Suppressor macrophage (primary cell): ENCODE measurements around the gene RMRP.

Experiments used
- DNase-seq, 4 experiments: peaks; one replicate each; pipeline ENCODE4 v3.0.0-alpha.2; 2020 to 2022

Gene RMRP

DNA sequence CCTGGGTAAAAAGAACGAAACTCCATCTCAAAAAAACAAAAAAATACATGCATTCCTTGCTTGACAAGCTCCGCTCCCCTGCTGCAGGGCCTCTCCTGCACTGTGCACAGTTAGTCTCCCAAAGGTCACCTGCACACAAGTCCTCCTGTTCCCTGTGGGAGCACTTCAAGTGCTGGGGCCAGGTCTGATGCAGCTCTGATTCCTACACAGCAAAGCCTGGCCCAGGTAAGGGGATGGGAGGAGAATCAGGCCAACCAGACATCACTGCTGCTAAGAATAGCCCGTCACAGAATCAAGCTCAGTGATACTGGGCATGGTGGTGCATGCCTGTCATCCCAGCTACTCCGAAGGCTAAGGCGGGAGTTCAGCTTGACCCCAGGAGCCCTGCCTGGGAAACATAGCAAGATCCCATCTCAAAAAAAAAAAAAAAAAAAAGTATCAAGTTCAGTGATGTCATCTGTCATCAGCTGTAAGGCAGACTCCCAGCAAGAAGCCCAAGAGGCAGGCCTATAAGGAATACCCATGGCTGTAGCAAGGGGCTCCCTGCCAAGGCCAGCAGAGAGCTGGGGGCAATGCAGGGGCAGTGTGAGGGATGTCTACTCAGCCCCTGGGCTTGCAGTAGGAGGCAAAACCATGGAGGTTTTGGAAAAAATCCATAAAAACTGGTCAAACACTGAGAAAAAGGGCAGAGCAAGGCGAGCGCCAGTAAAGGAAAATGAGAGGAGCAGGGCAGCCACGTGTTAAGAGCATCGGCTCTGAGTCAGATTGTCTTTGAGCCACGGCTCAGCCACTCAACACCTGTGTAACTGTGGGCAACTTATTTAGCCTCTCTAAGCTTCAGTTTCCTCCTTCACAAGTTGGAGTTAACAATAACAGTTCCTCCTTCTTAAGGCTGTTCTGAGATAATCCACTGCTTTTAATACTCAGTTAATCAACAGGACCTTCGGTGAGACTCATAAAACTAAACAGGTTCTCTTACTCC is 28.7 kb upstream of the RMRP start:
- no peak for DNase-seq

DNA sequence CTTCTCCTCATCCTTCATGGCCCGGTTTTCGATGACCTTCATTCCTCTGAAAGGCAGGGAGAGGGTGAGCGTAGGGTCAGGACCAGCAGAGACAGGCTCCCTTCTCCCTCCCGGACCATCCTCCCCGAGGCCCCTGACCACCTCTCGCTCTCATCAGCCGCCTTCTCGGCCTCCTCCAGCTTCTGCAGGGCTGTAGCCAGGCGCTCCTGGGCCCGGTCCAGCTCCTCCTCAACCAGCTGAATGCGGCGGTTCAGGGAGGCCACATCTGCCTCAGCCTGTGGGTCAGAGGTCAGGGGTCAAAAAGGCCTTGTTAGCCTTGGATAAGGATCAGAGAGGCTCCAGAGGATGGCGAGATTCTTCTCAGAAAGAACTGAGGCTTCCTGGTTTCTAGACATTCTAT is 27.7 kb upstream of the RMRP start:
- no peak for DNase-seq

DNA sequence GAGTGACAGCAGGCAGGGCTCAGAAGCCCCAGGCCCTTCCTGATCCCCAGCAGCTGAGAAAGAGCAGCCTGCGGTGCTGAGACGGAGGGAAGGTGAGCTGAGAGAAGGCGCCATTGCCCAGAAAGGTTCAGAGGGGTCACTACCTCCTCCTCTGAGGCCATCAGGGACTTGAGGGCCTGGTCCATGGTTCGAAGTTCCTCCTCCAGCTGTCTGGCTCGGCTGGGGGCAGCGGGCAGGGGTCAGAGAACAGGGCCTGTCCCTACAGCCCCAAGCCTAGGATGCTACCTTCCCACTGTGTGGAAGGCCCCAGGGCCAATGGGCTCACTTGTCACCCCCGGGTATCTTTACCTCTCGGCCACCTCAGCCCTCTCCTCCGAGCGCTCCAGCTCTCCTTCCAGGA is 27.1 kb upstream of the RMRP start:
- DNase-seq, result no peak

- no peak for DNase-seq
These were observed 25.5 kb upstream of the RMRP start for GRCh38 chr9:35683323-35683722.

- no peak for DNase-seq
These were observed 24.9 kb upstream of the RMRP start for GRCh38 chr9:35682520-35683315.

- no peak for DNase-seq
These were observed 24.2 kb upstream of the RMRP start for GRCh38 chr9:35682051-35682450.

GRCh38 chr9:35681341-35682002 is 23.7 kb upstream of the RMRP start:
- no peak for DNase-seq

DNA sequence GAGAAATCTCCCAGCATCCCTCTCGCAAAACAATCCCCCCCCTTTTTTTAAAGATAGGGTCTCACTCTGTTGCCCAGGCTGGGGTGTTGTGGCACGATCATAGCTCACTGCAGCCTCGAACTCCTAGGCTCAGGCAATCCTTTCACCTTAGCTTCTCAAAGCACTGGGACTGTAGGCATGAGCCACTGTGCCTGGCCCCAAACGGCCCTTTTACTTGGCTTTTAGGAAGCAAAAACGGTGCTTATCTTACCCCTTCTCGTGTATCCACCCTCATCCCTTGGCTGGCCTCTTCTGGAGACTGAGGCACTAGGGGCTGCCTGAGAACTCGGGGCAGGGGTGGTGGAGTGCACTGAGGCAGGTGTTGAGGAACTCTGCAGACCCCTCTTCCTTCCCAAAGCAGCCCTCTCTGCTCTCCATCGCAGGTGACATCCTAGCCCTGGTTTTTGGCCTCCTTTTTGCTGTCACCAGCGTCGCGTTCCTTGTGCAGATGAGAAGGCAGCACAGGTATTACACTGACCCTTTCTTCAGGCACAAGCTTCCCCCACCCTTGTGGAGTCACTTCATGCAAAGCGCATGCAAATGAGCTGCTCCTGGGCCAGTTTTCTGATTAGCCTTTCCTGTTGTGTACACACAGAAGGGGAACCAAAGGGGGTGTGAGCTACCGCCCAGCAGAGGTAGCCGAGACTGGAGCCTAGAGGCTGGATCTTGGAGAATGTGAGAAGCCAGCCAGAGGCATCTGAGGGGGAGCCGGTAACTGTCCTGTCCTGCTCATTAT is 22.7 kb upstream of the RMRP start:
- DNase-seq, result no peak

GRCh38 chr9:35679766-35680330 is 22.0 kb upstream of the RMRP start:
- no peak for DNase-seq

- DNase-seq, result no peak
These were observed 21.3 kb upstream of the RMRP start for GRCh38 chr9:35679091-35679490.

DNA sequence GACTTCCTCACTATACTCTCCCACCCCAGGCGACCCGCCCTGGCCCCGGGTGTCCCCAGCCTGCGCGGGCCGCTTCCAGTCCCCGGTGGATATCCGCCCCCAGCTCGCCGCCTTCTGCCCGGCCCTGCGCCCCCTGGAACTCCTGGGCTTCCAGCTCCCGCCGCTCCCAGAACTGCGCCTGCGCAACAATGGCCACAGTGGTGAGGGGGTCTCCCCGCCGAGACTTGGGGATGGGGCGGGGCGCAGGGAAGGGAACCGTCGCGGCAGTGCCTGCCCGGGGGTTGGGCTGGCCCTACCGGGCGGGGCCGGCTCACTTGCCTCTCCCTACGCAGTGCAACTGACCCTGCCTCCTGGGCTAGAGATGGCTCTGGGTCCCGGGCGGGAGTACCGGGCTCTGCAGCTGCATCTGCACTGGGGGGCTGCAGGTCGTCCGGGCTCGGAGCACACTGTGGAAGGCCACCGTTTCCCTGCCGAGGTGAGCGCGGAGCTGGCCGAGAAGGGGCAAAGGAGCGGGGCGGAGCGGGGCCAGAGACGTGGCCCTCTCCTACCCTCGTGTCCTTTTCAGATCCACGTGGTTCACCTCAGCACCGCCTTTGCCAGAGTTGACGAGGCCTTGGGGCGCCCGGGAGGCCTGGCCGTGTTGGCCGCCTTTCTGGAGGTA is 18.0 kb upstream of the RMRP start:
- DNase-seq, result peak in 2 of 4 experiments; percentile 26 to 50

GRCh38 chr9:35675204-35675603 is 17.4 kb upstream of the RMRP start:
- no peak for DNase-seq

DNA sequence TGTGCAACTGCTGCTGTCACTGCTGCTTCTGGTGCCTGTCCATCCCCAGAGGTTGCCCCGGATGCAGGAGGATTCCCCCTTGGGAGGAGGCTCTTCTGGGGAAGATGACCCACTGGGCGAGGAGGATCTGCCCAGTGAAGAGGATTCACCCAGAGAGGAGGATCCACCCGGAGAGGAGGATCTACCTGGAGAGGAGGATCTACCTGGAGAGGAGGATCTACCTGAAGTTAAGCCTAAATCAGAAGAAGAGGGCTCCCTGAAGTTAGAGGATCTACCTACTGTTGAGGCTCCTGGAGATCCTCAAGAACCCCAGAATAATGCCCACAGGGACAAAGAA is 16.2 kb upstream of the RMRP start:
- no peak for DNase-seq

GRCh38 chr9:35673132-35674024 is 15.6 kb upstream of the RMRP start, which contains the start of gene CA9:
CA9 (plus strand) TSS chr9:35673928; CDS start chr9:35673960, 32 bp downstream.
- no peak for DNase-seq

DNA sequence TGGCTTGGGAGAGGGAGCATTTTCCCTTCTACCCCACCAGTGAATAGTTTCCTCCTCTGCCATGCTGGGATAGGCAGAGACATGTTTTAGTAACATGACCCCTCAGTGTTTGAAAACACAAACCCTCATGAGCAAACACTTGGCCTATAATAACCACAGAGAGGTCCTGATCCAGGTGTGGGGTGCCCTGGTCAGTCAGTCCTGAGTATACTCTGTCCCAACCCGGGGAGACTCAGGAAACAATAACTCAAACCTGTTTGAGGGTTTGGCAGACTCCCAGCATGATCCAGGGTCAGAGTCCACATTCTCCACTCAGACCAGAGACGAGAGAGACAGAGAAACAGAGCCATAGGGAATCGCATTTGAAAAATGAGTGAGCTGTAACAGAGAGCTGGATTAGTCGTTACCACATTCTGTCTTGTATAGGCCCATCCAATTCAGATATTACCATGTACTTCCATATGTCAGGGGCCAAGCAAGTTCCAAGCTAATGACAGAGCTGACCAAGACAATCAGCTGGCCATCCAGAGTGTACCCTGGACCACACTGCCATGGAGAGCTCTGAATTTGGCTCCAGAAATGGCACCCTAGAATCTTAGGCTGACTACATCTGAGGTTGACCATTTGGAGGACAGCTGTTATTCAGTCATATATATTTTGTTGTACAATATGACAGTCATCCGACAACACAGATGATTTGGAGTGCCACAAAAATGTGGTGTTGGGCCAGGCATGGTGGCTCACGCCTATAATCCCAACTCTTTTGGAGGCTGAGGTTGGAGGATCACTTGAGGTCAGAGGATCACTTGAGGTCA is 11.7 kb upstream of the RMRP start:
- no peak for DNase-seq

DNA sequence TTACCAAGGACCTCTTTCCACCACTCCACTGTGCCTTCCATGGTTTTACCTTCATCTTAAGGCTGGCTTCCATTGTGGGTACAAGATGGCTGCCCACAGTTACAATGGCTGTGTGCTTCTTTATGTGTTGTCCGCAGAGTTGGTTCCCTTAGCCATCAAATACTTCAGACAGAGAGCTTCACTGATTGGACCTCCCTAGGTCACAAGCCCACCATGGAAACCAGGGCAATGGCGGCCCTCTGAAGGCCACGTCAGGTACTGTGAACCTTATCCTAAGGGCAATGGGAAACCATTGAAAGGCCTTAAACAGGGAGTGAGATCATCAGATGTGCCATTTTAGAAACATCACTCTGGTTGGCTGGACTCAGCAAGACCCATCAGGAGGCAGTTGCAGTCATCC is 10.1 kb upstream of the RMRP start:
- no peak for DNase-seq

- DNase-seq, result no peak
These were observed 8.7 kb upstream of the RMRP start for GRCh38 chr9:35666549-35666948.

- DNase-seq, result no peak
These were observed 8.2 kb upstream of the RMRP start for GRCh38 chr9:35666045-35666444.

DNA sequence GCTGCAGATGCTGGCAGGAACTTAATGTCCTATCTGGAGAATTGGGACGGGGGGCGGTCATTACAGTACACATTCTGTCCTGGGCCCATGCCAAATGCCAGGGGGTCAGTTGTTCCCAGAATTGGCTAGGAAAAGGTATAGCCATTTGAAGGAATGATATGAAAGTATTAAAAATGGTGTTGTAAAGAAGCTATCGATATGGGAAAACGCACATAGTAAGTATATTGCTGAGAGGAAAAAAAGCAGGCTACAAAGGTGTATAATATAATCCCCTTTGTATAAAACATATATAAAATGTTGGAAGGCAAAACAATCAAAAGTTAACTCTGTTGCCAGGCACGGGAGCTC is 7.6 kb upstream of the RMRP start:
- no peak for DNase-seq
